ENCODE results near the gene TRUB1. TPM values are rescaled to one million over a fixed set of nuclear protein-coding genes. Genes with fewer than 3 reads are reported as not detected.
"Not testable (repeated sequence)": the region's sequence is repeated elsewhere in the genome, so short reads cannot be mapped to it uniquely, and the experiment has no call there.

TRUB1 gene
- 34.6 TPM for total RNA-seq

- peak; percentile 98 for DNase-seq
These were observed at the start of gene TRUB1 for GRCh38 chr10:114937962-114938855. Gene TRUB1, plus strand, starts transcription at chr10:114938195. Its CDS starts 59 bp downstream, at chr10:114938254.

- DNase-seq: no peak
These were observed 44.7 kb upstream of the TRUB1 start for GRCh38 chr10:114893251-114893650.

- no peak for DNase-seq
These were observed 43.1 kb upstream of the TRUB1 start for GRCh38 chr10:114894911-114895310.

- not testable (repeated sequence) for DNase-seq
These were observed 41.0 kb upstream of the TRUB1 start for GRCh38 chr10:114897011-114897410.

GRCh38 chr10:114897593-114897992, 40.4 kb upstream of the TRUB1 start:
- DNase-seq: no peak

GRCh38 chr10:114899982-114900381, 38.0 kb upstream of the TRUB1 start:
- no peak for DNase-seq

GRCh38 chr10:114900658-114901057, 37.3 kb upstream of the TRUB1 start:
- DNase-seq: no peak

GRCh38 chr10:114902151-114902550, 35.8 kb upstream of the TRUB1 start:
- no peak for DNase-seq

DNA sequence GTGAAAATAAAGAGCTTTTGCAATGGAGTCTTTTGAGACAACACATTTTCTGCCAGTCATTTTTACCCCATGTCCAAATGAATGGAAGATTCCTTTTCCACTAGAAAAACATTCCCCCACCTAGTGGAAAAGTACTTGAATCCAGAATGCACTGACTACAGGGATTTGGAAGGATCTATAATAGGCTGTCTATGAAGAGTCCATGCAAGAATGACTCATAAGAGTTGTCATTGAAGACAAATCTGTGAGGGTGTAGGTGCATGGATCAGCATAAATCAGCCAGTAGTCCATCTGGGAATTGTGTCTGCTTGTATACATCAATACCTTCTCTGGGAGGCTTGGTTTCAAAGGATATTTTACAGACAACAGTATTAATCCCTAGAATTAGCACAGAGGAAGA, 32.5 kb upstream of the TRUB1 start:
- no peak for DNase-seq

DNA sequence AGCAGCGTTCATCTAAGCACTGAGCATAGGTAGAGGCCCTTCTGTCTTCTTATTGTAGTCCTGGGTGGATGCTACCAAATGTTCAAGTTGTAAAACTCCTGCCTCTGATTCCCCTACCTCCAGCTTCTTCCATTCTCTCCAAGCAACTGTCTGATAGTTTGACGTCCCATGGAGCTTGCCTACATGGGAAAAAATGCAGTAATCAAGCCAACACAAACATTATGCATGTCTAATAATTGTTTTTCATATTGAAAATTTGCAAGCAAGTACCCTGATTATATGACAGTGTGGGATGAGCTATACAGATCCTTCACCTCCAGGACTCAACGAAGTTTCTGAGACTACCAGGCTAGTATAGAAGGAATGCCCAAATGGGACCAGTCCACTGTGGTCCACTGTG, 31.0 kb upstream of the TRUB1 start:
- no peak for DNase-seq

DNA sequence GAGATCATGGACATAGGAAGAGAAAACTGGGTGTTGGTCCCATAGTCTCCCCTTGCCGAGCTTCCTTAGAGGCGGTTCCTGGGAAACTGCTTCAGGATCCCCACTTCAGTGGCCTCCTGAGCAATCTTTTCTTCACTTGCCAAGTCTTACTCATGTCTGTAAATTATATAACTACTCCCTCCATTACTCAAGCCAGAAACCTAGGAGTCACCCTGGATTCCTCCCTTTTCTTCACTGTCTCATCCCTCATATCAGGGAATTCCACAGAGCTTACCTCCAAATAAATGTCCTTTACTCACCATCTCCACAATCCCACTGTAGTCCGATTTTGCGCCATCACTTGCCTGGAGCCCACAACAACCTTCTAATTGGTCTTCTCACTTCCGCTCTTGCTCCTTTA, 29.1 kb upstream of the TRUB1 start:
- DNase-seq: no peak

- DNase-seq: no peak
These were observed 26.8 kb upstream of the TRUB1 start for GRCh38 chr10:114911052-114911711.

GRCh38 chr10:114911801-114912469, 26.1 kb upstream of the TRUB1 start:
- DNase-seq: no peak

GRCh38 chr10:114912470-114912859, 25.5 kb upstream of the TRUB1 start:
- no peak for DNase-seq

DNA sequence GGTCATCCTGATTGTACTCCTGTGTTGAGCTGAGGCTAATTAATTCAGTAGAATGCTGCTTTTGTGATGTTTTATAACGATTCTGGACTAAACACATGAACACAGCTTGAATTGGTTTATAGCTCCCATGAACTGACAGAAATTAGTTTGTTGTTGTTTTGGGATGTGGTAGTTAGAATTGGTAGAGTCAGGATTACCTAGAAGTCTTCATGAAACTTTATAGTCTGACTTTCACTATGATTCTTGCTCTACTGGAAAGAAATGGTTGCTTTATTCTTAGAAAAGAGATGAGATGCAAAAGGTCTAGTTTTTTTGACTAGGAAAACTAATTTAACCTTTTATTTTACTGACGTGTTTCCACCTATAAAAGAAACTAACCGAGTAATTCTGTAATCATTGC, 23.4 kb upstream of the TRUB1 start:
- DNase-seq: no peak

GRCh38 chr10:114915294-114915693, 22.7 kb upstream of the TRUB1 start:
- no peak for DNase-seq

DNA sequence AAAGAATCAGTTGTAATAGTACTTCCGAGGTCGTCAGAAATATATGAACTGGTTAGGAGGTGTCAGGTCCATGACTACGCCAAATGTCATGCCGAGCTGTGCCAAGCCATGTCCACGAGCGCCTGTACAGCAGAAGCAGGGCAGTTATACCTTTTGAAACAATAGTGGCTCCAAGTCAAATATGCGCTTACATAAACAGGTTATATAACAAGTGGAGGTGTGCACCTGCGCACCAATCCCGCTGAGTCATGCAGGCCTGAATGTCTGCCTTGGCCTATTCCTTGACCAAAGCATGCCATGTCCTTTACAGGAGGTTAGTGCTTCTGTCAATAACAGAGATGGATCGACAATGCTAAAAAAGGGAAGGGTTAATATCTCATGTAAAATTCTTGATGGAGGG, 21.3 kb upstream of the TRUB1 start:
- DNase-seq: no peak

- no peak for DNase-seq
These were observed 20.5 kb upstream of the TRUB1 start for GRCh38 chr10:114917459-114917858.

GRCh38 chr10:114917927-114918672, 19.9 kb upstream of the TRUB1 start:
- no peak for DNase-seq

- no peak for DNase-seq
These were observed 17.5 kb upstream of the TRUB1 start for GRCh38 chr10:114920459-114920858.

GRCh38 chr10:114922003-114922402, 16.0 kb upstream of the TRUB1 start:
- DNase-seq: no peak

GRCh38 chr10:114923551-114923950, 14.4 kb upstream of the TRUB1 start:
- no peak for DNase-seq

Measured in tongue (tissue), 2 donors.